Measurements from ENCODE around the gene EHBP1. TPM values are rescaled to one million over a fixed set of nuclear protein-coding genes. Genes with fewer than 3 reads are reported as not detected.

EHBP1 gene
- total and polyA plus RNA-seq, 2 experiments from 2014 or later = 11.7 to 30.8 TPM

DNA sequence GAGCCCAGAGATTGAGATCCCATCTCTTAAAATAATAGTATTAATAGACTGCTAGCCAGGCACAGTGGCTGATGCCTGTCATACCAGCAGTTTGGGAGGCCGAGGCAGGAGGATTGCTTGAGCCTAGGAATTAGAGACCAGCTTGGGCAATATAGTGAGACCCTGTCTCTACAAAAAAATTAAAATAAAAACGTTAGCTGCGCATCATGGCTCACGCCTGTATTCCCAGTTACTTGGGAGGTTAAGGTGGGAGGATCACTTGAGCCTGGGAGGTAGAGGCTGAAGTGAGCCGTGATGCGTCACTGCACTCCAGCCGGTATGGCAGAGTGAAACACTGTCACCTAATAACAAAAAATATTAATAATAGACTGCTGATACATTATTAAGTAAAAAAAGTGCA, 178.1 kb downstream of the EHBP1 start:
- no peaks in the 10 kb centered on the region for H3K9me3 ChIP-seq (ENCODE audit: low read depth)
- DNase-seq (ENCODE audit: low read depth in 1 of 2, low spot score in 1 of 2) = no peak
- H3K4me3 ChIP-seq = no peak overlapping the region
- no peak overlapping the region for H3K27ac ChIP-seq
- no peaks in the 10 kb centered on the region for H3K27me3 ChIP-seq
- TF ChIP-seq CTCF (IDR thresholded peaks at IDR 0.05; ENCODE audit: low read depth, low read length) = no peak
- no peaks in the 10 kb centered on the region for H3K4me1 ChIP-seq (ENCODE audit: low read depth)
- no peaks in the 10 kb centered on the region for H3K36me3 ChIP-seq

- DNase-seq (ENCODE audit: low read depth in 1 of 2, low spot score in 1 of 2) = no peak
- Histone ChIP-seq H3K4me1 (ENCODE audit: low read depth) (no peaks in the 10 kb centered on the region), H3K27me3 (no peaks in the 10 kb centered on the region), H3K36me3 (no peaks in the 10 kb centered on the region), H3K4me3 (no peak overlapping the region), H3K27ac (no peak overlapping the region), H3K9me3 (ENCODE audit: low read depth) (no peaks in the 10 kb centered on the region)
- TF ChIP-seq CTCF (IDR thresholded peaks at IDR 0.05; ENCODE audit: low read depth, low read length) = no peak
These were observed 178.6 kb downstream of the EHBP1 start for GRCh38 chr2:62884086-62884485.

DNA sequence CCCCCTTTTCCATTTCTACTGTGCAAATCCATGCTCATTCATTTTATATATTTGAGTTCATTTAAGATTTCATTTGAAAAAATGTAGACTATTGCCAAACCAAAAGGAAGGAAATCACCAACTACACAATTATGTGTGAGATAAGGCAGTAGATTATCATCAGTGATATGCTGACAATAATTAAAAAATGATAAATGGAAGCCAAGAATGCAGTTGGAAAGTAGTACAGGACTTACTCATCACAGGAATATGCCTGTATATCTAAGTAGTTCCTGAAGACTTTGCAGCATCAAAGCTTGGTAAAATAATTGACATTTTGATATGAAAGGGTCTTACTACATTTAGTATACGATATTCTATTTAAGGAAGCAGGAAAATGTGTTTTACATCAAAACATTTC, 179.0 kb downstream of the EHBP1 start:
- H3K4me3 ChIP-seq = no peak overlapping the region
- no peak for TF ChIP-seq CTCF (IDR thresholded peaks at IDR 0.05; ENCODE audit: low read depth, low read length)
- DNase-seq (ENCODE audit: low read depth in 1 of 2, low spot score in 1 of 2) = peak in 1 of 2 donors; percentile 13
- no peaks in the 10 kb centered on the region for H3K36me3 ChIP-seq
- H3K27me3 ChIP-seq = no peaks in the 10 kb centered on the region
- no peaks in the 10 kb centered on the region for H3K9me3 ChIP-seq (ENCODE audit: low read depth)
- H3K4me1 ChIP-seq (ENCODE audit: low read depth) = no peaks in the 10 kb centered on the region
- no peak overlapping the region for H3K27ac ChIP-seq

- Histone ChIP-seq H3K4me1 (ENCODE audit: low read depth) (peaks cover 16% of the 10 kb centered on the region), H3K27ac (peak overlapping the region; percentile 70), H3K36me3 (no peaks in the 10 kb centered on the region), H3K9me3 (ENCODE audit: low read depth) (no peaks in the 10 kb centered on the region), H3K27me3 (no peaks in the 10 kb centered on the region), H3K4me3 (no peak overlapping the region)
- peak in 1 of 2 donors; percentile 13 for DNase-seq (ENCODE audit: low read depth in 1 of 2, low spot score in 1 of 2)
- TF ChIP-seq CTCF (IDR thresholded peaks at IDR 0.05; ENCODE audit: low read depth, low read length) = no peak
These were observed 189.6 kb downstream of the EHBP1 start for GRCh38 chr2:62894966-62895631.

DNA sequence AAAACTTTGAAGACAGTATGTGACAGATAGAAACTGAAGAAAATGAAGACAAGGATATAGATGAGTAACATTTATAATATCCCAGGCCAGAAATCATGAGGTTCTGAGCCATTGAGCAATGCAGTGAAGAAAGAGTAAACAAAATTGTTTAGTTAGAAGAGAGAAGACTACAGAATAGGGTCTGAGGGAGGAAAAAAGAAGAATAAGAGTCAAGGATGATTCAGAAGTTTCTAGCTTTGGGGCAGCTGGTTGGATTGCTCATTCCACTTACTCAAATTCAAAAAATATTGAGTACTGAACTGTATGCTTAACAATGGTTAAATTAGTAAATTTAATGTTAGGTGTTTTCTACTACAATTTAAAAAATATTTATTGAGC, 190.1 kb downstream of the EHBP1 start:
- peak in 1 of 2 donors; percentile 4 for DNase-seq (ENCODE audit: low read depth in 1 of 2, low spot score in 1 of 2)
- no peaks in the 10 kb centered on the region for H3K9me3 ChIP-seq (ENCODE audit: low read depth)
- peak overlapping the region; percentile 70 for H3K27ac ChIP-seq
- TF ChIP-seq CTCF (IDR thresholded peaks at IDR 0.05; ENCODE audit: low read depth, low read length) = no peak
- H3K4me1 ChIP-seq (ENCODE audit: low read depth) = peaks cover 16% of the 10 kb centered on the region
- H3K4me3 ChIP-seq = no peak overlapping the region
- no peaks in the 10 kb centered on the region for H3K36me3 ChIP-seq
- no peaks in the 10 kb centered on the region for H3K27me3 ChIP-seq
